Measurements from ENCODE around the gene ADGRA3.

Gene ADGRA3

GRCh38 chr4:22471419-22471818, 44.4 kb downstream of the ADGRA3 start:
- TF ChIP-seq TAF1 (IDR thresholded peaks at IDR 0.05; ENCODE audit: borderline replicate concordance, insufficient read depth, low read length) = no peak
- TF ChIP-seq SIN3A (IDR thresholded peaks at IDR 0.05; ENCODE audit: borderline replicate concordance, insufficient read depth, low read length) = no peak
- TF ChIP-seq REST (IDR thresholded peaks at IDR 0.05; ENCODE audit: insufficient read depth in 1 of 2, low read depth in 2 of 2, low read length in 2 of 2) = no peak
- TF ChIP-seq FOXP2 (optimal IDR thresholded peaks at IDR 0.05; ENCODE audit: borderline replicate concordance, extremely low read depth, extremely low read length, insufficient read depth) = no peak
- no peak for TF ChIP-seq POLR2AphosphoS5 (IDR thresholded peaks at IDR 0.05; ENCODE audit: low read depth, low read length)

- TF ChIP-seq POLR2AphosphoS5 (IDR thresholded peaks at IDR 0.05; ENCODE audit: low read depth, low read length) = no peak
Measured at GRCh38 chr4:22466581-22466980, 49.3 kb downstream of the ADGRA3 start.

- TF ChIP-seq POLR2AphosphoS5 (IDR thresholded peaks at IDR 0.05; ENCODE audit: low read depth, low read length) = no peak
- TF ChIP-seq FOXP2 (optimal IDR thresholded peaks at IDR 0.05; ENCODE audit: borderline replicate concordance, extremely low read depth, extremely low read length, insufficient read depth) = no peak
- TF ChIP-seq SIN3A (IDR thresholded peaks at IDR 0.05; ENCODE audit: borderline replicate concordance, insufficient read depth, low read length) = no peak
- TF ChIP-seq TAF1 (IDR thresholded peaks at IDR 0.05; ENCODE audit: borderline replicate concordance, insufficient read depth, low read length) = no peak
- no peak for TF ChIP-seq REST (IDR thresholded peaks at IDR 0.05; ENCODE audit: insufficient read depth in 1 of 2, low read depth in 2 of 2, low read length in 2 of 2)
Measured at GRCh38 chr4:22465996-22466395, 49.9 kb downstream of the ADGRA3 start.

DNA sequence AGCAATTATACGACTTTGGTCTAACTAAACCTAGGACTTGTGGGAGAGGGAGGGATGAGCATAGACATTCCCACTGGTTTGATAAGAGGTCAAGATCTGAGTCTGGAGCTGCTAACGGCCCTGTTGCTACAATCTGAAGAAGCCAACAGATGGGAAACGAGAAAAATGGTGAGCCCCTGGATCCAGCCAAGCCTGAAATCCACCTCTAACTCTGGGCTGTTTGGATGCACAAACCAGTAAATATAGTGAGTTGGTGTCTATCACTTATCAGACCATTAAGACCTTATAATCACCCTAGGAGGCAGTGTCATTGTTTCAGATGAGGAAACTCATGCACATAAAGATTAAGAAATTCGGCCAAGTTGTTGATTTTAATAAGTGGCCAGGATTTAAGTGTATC, 50.5 kb downstream of the ADGRA3 start:
- TF ChIP-seq TAF1 (IDR thresholded peaks at IDR 0.05; ENCODE audit: borderline replicate concordance, insufficient read depth, low read length) = no peak

GRCh38 chr4:22463179-22463578, 52.7 kb downstream of the ADGRA3 start:
- TF ChIP-seq POLR2AphosphoS5 (IDR thresholded peaks at IDR 0.05; ENCODE audit: low read depth, low read length) = no peak
- no peak for TF ChIP-seq FOXP2 (optimal IDR thresholded peaks at IDR 0.05; ENCODE audit: borderline replicate concordance, extremely low read depth, extremely low read length, insufficient read depth)
- no peak for TF ChIP-seq TAF1 (IDR thresholded peaks at IDR 0.05; ENCODE audit: borderline replicate concordance, insufficient read depth, low read length)
- TF ChIP-seq SIN3A (IDR thresholded peaks at IDR 0.05; ENCODE audit: borderline replicate concordance, insufficient read depth, low read length) = no peak
- TF ChIP-seq REST (IDR thresholded peaks at IDR 0.05; ENCODE audit: insufficient read depth in 1 of 2, low read depth in 2 of 2, low read length in 2 of 2) = no peak

DNA sequence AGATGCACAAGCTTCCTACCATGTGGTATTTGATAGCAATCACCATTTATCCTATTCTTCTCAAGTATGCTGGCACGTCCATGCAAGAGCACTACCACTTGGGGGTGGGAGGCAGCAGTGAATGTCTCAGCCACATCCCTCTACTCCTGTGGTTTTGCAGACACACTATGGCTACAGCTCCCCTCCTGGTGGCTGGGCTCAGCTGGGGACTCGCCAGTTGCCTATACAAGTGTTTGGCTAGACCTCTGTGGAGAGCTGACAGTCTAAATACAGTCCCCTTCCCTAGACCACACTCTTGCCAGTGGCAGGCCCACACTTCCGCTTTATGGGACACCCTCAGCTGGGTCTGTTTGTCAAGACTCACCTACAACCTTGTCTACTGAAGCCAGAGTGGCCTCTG, 53.2 kb downstream of the ADGRA3 start:
- no peak for TF ChIP-seq TAF1 (IDR thresholded peaks at IDR 0.05; ENCODE audit: borderline replicate concordance, insufficient read depth, low read length)
- no peak for TF ChIP-seq POLR2AphosphoS5 (IDR thresholded peaks at IDR 0.05; ENCODE audit: low read depth, low read length)
- no peak for TF ChIP-seq REST (IDR thresholded peaks at IDR 0.05; ENCODE audit: insufficient read depth in 1 of 2, low read depth in 2 of 2, low read length in 2 of 2)
- no peak for TF ChIP-seq SIN3A (IDR thresholded peaks at IDR 0.05; ENCODE audit: borderline replicate concordance, insufficient read depth, low read length)
- TF ChIP-seq FOXP2 (optimal IDR thresholded peaks at IDR 0.05; ENCODE audit: borderline replicate concordance, extremely low read depth, extremely low read length, insufficient read depth) = no peak
